IMR-90 (cell line): ENCODE results near the gene TPSB2. TPM values are rescaled to one million over a fixed set of nuclear protein-coding genes. Genes with fewer than 3 reads are reported as not detected.

ENCODE experiments used
- ATAC-seq: fragments of 200-7000 bp; cut with Tn5 transposase; 2 replicates; pipeline ENCODE4 v1.9.1; 2020; ENCODE audit warnings: low read depth, mild to moderate bottlenecking, moderate library complexity
- BruUV-seq: library from RNA; stranded (reverse); fragments of 400-500 nt; replicated peaks from 2 replicates; lab custom pipeline; 2021; lab: Mats Ljungman, UMichigan
- CTCF ChIA-PET: fragments of 300-600 bp; formaldehyde crosslinking; extraction: SDS; loops from one replicate; lab custom pipeline; 2021; ENCODE audit warnings: antibody characterized with exemption; lab: Yijun Ruan, JAX
- POLR2A ChIA-PET: fragments of 300-600 bp; sonication (Branson Sonifier 250); formaldehyde crosslinking; loops from one replicate; lab custom pipeline; 2022; ENCODE audit warnings: antibody characterized with exemption; ENCODE audit not compliant: unreplicated experiment; lab: Charles Lee
- DNase-seq: peaks from one replicate; pipeline ENCODE4 v3.0.0; 2013
- H2AFZ ChIP-seq: replicated peaks from 2 replicates; pipeline ENCODE3; 2013; ENCODE audit warnings: low read length, mild to moderate bottlenecking; ENCODE audit not compliant: poor library complexity
- H2AK5ac ChIP-seq: 2 replicates; pipeline ENCODE4 v1.6.1; 2013; ENCODE audit warnings: low read depth, low read length, inconsistent platforms
- H2AK9ac ChIP-seq: replicated peaks from 2 replicates; pipeline ENCODE3; 2013; ENCODE audit warnings: mild to moderate bottlenecking, low read depth, low read length, moderate library complexity; ENCODE audit not compliant: poor library complexity
- H2BK120ac ChIP-seq: 2 replicates; pipeline ENCODE4 v1.6.1; 2013; ENCODE audit warnings: low read depth, low read length, inconsistent platforms
- H2BK15ac ChIP-seq: 3 replicates; pipeline ENCODE4 v1.6.1; 2013; ENCODE audit warnings: low read depth, low read length, inconsistent platforms
- H2BK20ac ChIP-seq: 2 replicates; pipeline ENCODE4 v1.6.1; 2013; ENCODE audit warnings: low read depth, mild to moderate bottlenecking, inconsistent platforms, low read length, moderate library complexity
- H2BK5ac ChIP-seq: 2 replicates; pipeline ENCODE4 v1.6.1; 2013; ENCODE audit warnings: mild to moderate bottlenecking, low read depth, low read length, inconsistent platforms; ENCODE audit not compliant: poor library complexity, severe bottlenecking
- H3K14ac ChIP-seq: replicated peaks from 2 replicates; pipeline ENCODE4 v1.6.1; 2013; ENCODE audit warnings: low read depth, low read length, inconsistent platforms
- H3K18ac ChIP-seq: 2 replicates; pipeline ENCODE4 v1.6.1; 2013; ENCODE audit warnings: low read depth, low read length, control low read depth
- H3K23ac ChIP-seq: 2 replicates; pipeline ENCODE4 v1.6.1; 2013; ENCODE audit warnings: low read depth, low read length, inconsistent platforms
- H3K27ac ChIP-seq: 2 replicates; pipeline ENCODE4 v1.5.1; 2013; ENCODE audit warnings: mild to moderate bottlenecking, control low read depth, low read length; ENCODE audit not compliant: insufficient read depth
- H3K27me3 ChIP-seq: 2 replicates; pipeline ENCODE4 v1.6.1; 2013; ENCODE audit warnings: low read length; ENCODE audit not compliant: control insufficient read depth, insufficient read depth
- H3K36me3 ChIP-seq: 2 replicates; pipeline ENCODE4 v1.6.1; 2013; ENCODE audit warnings: low read length, mixed read lengths; ENCODE audit not compliant: control insufficient read depth, insufficient read depth
- H3K4ac ChIP-seq: 2 replicates; pipeline ENCODE4 v1.6.1; 2013; ENCODE audit warnings: low read depth, low read length, inconsistent platforms
- H3K4me1 ChIP-seq: 2 replicates; pipeline ENCODE4 v1.6.1; 2013; ENCODE audit warnings: low read length, mixed read lengths; ENCODE audit not compliant: control insufficient read depth, insufficient read depth
- H3K4me2 ChIP-seq: 2 replicates; pipeline ENCODE4 v1.6.1; 2013; ENCODE audit warnings: low read depth, mild to moderate bottlenecking, control low read depth, low read length, moderate library complexity
- H3K4me3 ChIP-seq: 2 replicates; pipeline ENCODE4 v1.5.1; 2013; ENCODE audit warnings: low read depth, mild to moderate bottlenecking, control low read depth, low read length, moderate library complexity; ENCODE audit not compliant: insufficient read depth
- H3K56ac ChIP-seq: 2 replicates; pipeline ENCODE4 v1.6.1; 2013; ENCODE audit warnings: low read length, inconsistent platforms; ENCODE audit not compliant: insufficient read depth; ENCODE audit errors: extremely low read depth
- H3K79me1 ChIP-seq, 2 experiments: 2 replicates each; pipeline ENCODE4 v1.6.1; 2013; ENCODE audit warnings: low read length in 2 of 2, inconsistent platforms in 1 of 2, low read depth in 1 of 2
- H3K9ac ChIP-seq: 2 replicates; pipeline ENCODE4 v1.6.1; 2013; ENCODE audit warnings: low read depth, low read length, control low read depth
- H3K9me1 ChIP-seq: 2 replicates; pipeline ENCODE4 v1.6.1; 2013; ENCODE audit warnings: low read length, inconsistent platforms; ENCODE audit not compliant: insufficient read depth
- H3K9me3 ChIP-seq: 2 replicates; pipeline ENCODE4 v1.6.1; 2013; ENCODE audit warnings: low read length; ENCODE audit not compliant: control insufficient read depth, insufficient read depth
- H4K20me1 ChIP-seq: 2 replicates; pipeline ENCODE4 v1.6.1; 2013; ENCODE audit warnings: low read length, inconsistent platforms; ENCODE audit not compliant: insufficient read depth
- H4K5ac ChIP-seq: 2 replicates; pipeline ENCODE4 v1.6.1; 2013; ENCODE audit warnings: mild to moderate bottlenecking, low read depth, low read length, control low read depth
- H4K8ac ChIP-seq, 2 experiments: 2 replicates each; pipeline ENCODE4 v1.6.1; 2013; ENCODE audit warnings: low read depth in 2 of 2, low read length in 2 of 2, control low read depth in 1 of 2, inconsistent platforms in 1 of 2
- H4K91ac ChIP-seq: 2 replicates; pipeline ENCODE4 v1.6.1; 2013; ENCODE audit warnings: low read depth, low read length, inconsistent platforms; ENCODE audit not compliant: insufficient read depth
- CHD1 ChIP-seq: IDR thresholded peaks from 2 replicates; pipeline ENCODE4 v1.6.1; 2012; ENCODE audit warnings: low read depth, low read length, improper control_type of control experiment
- FOS ChIP-seq: fragments of 150-350 bp; IDR thresholded peaks from 2 replicates; pipeline ENCODE4 v1.6.1; 2016; ENCODE audit warnings: low read depth, low read length
- MXI1 ChIP-seq: IDR thresholded peaks from 2 replicates; pipeline ENCODE4 v1.6.1; 2012; ENCODE audit warnings: low read depth, mild to moderate bottlenecking, low read length, moderate library complexity, borderline replicate concordance
- NFE2L2 ChIP-seq: fragments of 150-350 bp; IDR thresholded peaks from 2 replicates; pipeline ENCODE4 v1.6.1; 2016; ENCODE audit warnings: low read depth, mild to moderate bottlenecking, low read length
- RFX5 ChIP-seq: IDR thresholded peaks from 2 replicates; pipeline ENCODE4 v1.8.0; 2012; ENCODE audit warnings: low read depth, mild to moderate bottlenecking, low read length, moderate library complexity
- SMC3 ChIP-seq: fragments of 150-350 bp; IDR thresholded peaks from 2 replicates; pipeline ENCODE4 v1.6.1; 2016; ENCODE audit warnings: low read depth, mild to moderate bottlenecking, antibody characterized with exemption, low read length, moderate library complexity
- WGBS, 2 experiments: methylation state at CpG; one replicate each; pipeline versions ENCODE4 v1.1.5 to v1.1.7; 2013; ENCODE audit warnings: missing lambda C conversion rate in 2 of 2; ENCODE audit not compliant: insufficient read length in 1 of 2; ENCODE audit errors: extremely low coverage in 2 of 2; 5-methylcytosine and 5-hydroxymethylcytosine counted together
- dilution Hi-C: fragments of 300-500 bp; cut with HindIII; formaldehyde crosslinking; loops from one replicate; pipeline ENCODE4 v1.14.3; 2018; ENCODE audit warnings: low sequenced_read_pairs; ENCODE audit not compliant: unreplicated experiment
- in situ Hi-C: fragments of 300-500 bp; cut with MboI; formaldehyde crosslinking; loops from 3 replicates; pipeline ENCODE4 v1.14.3; 2019; ENCODE audit warnings: low sequenced_read_pairs, inconsistent platforms, mixed read lengths
- intact Hi-C: fragments of 100-400 bp; cut with micrococcal nuclease; formaldehyde crosslinking; loops from 2 replicates; pipeline ENCODE4 v1.10.0; 2022
- polyA plus RNA-seq, 3 experiments: library from polyadenylated mRNA; depleted of rRNA; stranded (reverse); fragments of >200 nt; gene quantifications; 2 replicates each; pipeline ENCODE4 v1.2.3, GENCODE V29; 2012; ENCODE audit warnings: low replicate concordance in 1 of 3
- total RNA-seq: library from RNA; depleted of rRNA; stranded (reverse); fragments of >200 nt; gene quantifications from 2 replicates; pipeline ENCODE4 v1.2.3, GENCODE V29; 2012
- TF ChIP-seq, protein P1 (sequence below): conservative IDR thresholded peaks from 2 replicates; pipeline ENCODE4 v1.5.1; 2012; ENCODE audit warnings: mild to moderate bottlenecking, low read depth, low read length, improper control_type of control experiment
- TF ChIP-seq, protein P2 (sequence below): fragments of 150-350 bp; IDR thresholded peaks from 2 replicates; pipeline ENCODE4 v1.6.1; 2017; ENCODE audit warnings: mild to moderate bottlenecking, antibody characterized with exemption, low read length, low read depth

The TPSB2 gene
- total and polyA plus RNA-seq, 2 of the 4 experiments (the other 2 are of a cell fraction), result not detected

DNA sequence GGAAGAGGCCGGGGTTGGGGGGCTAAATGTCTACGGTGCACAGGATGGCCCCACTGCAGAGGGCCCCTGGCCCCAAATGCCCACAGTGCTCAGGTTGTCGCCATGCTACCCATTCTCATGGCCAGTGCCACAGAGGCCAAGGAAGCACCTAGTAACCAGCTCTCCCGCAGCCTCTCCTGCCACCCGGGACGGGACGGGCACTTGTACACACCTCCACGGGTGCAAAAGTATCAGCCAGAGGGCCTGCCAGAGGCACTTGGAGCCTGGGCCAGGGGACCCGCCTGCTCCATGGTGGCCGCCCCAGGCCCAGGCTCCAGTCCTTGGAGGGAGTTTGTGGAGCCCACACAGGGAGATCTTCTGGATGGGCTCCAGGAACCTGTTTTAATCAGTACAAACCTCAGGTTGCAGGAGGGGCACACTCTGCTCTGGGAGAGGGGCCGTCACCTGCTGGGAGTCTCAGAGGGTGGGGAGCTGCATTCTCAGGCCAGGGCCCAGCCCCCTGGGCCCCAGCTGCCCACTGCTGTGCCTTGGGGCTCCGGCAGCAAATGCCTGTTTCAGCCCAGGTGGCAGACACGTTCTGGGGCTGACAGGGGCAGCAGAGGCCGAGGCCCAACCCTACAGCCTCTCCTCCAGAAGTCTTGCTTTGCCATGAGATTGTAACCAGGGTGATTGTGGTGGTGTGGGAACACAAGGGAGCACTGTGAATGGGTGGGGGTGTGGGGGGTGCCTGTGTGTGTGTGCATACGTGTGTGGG is 33.8 kb upstream of the TPSB2 start:
- no peak overlapping the region for H2AK9ac ChIP-seq
- H3K23ac ChIP-seq, result no peak overlapping the region
- no peak overlapping the region for H3K4me2 ChIP-seq
- no peak overlapping the region for H2BK5ac ChIP-seq
- intact Hi-C loops, result no loop called here
- ATAC-seq (no peak), DNase-seq (no peak)
- H2BK15ac ChIP-seq, result no peak overlapping the region
- peaks cover 4% of the 10 kb centered on the region; the same call in 1 of the 2 replicates for H3K9me1 ChIP-seq
- in situ Hi-C loops, result no loop called here
- ChIA-PET CTCF (no interaction called here), POLR2A (no interaction called here)
- no peak overlapping the region for H3K4ac ChIP-seq
- 68% methylated on average over 12 of the region's 15 CpGs; no CpG with 5 or more reads in 1 of the 2 experiments for WGBS, 2 experiments
- H4K20me1 ChIP-seq, result no peaks in the 10 kb centered on the region; the same call in 1 of the 2 replicates
- no TSS peak for BruUV-seq
- H4K8ac ChIP-seq, result no peak overlapping the region
- no peak overlapping the region for H3K4me3 ChIP-seq
- no peaks in the 10 kb centered on the region for H3K9me3 ChIP-seq
- no peak overlapping the region for H3K27ac ChIP-seq
- no peak overlapping the region for H4K5ac ChIP-seq
- H3K4me1 ChIP-seq, result no peaks in the 10 kb centered on the region
- no peak overlapping the region for H4K91ac ChIP-seq
- H3K18ac ChIP-seq, result no peak overlapping the region
- H3K79me1 ChIP-seq, result no peaks in the 10 kb centered on the region
- no peak overlapping the region for H3K14ac ChIP-seq
- H2BK20ac ChIP-seq, result no peak overlapping the region
- H3K56ac ChIP-seq, result no peak overlapping the region
- no peak overlapping the region for H2AK5ac ChIP-seq
- no peak overlapping the region for H3K9ac ChIP-seq
- H2AFZ ChIP-seq, result no peak overlapping the region
- peaks cover 44% of the 10 kb centered on the region for H3K27me3 ChIP-seq
- no peaks in the 10 kb centered on the region for H3K36me3 ChIP-seq
- dilution Hi-C loops, result no loop called here
- no peak for TF ChIP-seq MXI1
- TF ChIP-seq CHD1, result no peak
- no peak for TF ChIP-seq FOS
- no peak for TF ChIP-seq RFX5
- TF ChIP-seq, protein P1, sequence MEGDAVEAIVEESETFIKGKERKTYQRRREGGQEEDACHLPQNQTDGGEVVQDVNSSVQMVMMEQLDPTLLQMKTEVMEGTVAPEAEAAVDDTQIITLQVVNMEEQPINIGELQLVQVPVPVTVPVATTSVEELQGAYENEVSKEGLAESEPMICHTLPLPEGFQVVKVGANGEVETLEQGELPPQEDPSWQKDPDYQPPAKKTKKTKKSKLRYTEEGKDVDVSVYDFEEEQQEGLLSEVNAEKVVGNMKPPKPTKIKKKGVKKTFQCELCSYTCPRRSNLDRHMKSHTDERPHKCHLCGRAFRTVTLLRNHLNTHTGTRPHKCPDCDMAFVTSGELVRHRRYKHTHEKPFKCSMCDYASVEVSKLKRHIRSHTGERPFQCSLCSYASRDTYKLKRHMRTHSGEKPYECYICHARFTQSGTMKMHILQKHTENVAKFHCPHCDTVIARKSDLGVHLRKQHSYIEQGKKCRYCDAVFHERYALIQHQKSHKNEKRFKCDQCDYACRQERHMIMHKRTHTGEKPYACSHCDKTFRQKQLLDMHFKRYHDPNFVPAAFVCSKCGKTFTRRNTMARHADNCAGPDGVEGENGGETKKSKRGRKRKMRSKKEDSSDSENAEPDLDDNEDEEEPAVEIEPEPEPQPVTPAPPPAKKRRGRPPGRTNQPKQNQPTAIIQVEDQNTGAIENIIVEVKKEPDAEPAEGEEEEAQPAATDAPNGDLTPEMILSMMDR, result no peak
- TF ChIP-seq NFE2L2, result no peak
- TF ChIP-seq, protein P2, sequence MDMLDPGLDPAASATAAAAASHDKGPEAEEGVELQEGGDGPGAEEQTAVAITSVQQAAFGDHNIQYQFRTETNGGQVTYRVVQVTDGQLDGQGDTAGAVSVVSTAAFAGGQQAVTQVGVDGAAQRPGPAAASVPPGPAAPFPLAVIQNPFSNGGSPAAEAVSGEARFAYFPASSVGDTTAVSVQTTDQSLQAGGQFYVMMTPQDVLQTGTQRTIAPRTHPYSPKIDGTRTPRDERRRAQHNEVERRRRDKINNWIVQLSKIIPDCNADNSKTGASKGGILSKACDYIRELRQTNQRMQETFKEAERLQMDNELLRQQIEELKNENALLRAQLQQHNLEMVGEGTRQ, result no peak
- no peak for TF ChIP-seq SMC3
- H2BK120ac ChIP-seq, result no peak overlapping the region
